Body of pancreas (tissue), 4 donors: Measurements from ENCODE around the gene OR1S2.

Experiments used
- POLR2A ChIP-seq, 3 donors: fragments of 450-650 bp; IDR thresholded peaks; one replicate each; pipeline ENCODE4 v1.6.1; 2016; ENCODE audit warnings: antibody characterized with exemption in 3 of 3, mild to moderate bottlenecking in 2 of 3
- TF ChIP-seq, protein P1 (sequence below), 7 experiments: fragments of 450-650 bp in 4 of 7; fragments of 200-600 bp in 3 of 7; sonication (generic) in 3 of 7; IDR thresholded peaks; one replicate each; pipeline ENCODE4 v1.5.1; 2016 to 2019; ENCODE audit warnings: antibody characterized with exemption in 7 of 7

DNA sequence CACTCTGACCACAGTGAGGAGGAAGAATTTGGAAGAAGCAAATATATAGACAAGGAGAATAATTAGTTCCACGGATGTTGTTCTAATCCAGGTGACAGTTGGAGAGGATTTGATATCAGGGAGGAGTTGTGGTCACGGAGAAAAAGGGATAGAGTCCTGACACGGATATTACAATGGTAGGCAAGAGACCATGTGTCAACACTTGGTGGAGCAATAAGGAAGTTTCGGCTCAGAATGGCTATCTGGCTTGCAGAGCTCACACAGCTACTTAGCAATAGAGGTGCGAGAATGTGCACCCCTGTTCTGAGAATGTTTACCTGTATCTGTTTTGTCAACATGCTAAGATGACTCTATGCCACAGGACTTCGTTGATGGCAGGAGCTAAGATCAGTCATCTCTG is 25.5 kb downstream of the OR1S2 start:
- TF ChIP-seq, protein P1, sequence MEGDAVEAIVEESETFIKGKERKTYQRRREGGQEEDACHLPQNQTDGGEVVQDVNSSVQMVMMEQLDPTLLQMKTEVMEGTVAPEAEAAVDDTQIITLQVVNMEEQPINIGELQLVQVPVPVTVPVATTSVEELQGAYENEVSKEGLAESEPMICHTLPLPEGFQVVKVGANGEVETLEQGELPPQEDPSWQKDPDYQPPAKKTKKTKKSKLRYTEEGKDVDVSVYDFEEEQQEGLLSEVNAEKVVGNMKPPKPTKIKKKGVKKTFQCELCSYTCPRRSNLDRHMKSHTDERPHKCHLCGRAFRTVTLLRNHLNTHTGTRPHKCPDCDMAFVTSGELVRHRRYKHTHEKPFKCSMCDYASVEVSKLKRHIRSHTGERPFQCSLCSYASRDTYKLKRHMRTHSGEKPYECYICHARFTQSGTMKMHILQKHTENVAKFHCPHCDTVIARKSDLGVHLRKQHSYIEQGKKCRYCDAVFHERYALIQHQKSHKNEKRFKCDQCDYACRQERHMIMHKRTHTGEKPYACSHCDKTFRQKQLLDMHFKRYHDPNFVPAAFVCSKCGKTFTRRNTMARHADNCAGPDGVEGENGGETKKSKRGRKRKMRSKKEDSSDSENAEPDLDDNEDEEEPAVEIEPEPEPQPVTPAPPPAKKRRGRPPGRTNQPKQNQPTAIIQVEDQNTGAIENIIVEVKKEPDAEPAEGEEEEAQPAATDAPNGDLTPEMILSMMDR (IDR thresholded peaks at IDR 0.05), result no peak
- no peak for TF ChIP-seq POLR2A (IDR thresholded peaks at IDR 0.05)
